H7 (cell line): ENCODE results near the gene KIRREL1. TPM values are rescaled to one million over a fixed set of nuclear protein-coding genes. Genes with fewer than 3 reads are reported as not detected.

Experiments
- DNase-seq: peaks from one replicate; pipeline ENCODE4 v3.0.0; 2012
- H3K27me3 ChIP-seq: 2 replicates; pipeline ENCODE4 v1.6.0; 2011; ENCODE audit warnings: mild to moderate bottlenecking, low read length; ENCODE audit not compliant: control insufficient read depth, insufficient read depth
- H3K36me3 ChIP-seq: replicated peaks from 2 replicates; pipeline ENCODE4 v1.5.1; 2011; ENCODE audit warnings: low read length; ENCODE audit not compliant: control insufficient read depth, insufficient read depth
- H3K4me3 ChIP-seq: 2 replicates; pipeline ENCODE4 v1.5.1; 2011; ENCODE audit warnings: low read depth, mild to moderate bottlenecking, control low read depth, low read length, moderate library complexity; ENCODE audit not compliant: insufficient read depth
- total RNA-seq: library from RNA; depleted of rRNA; stranded (reverse); fragments of >200 nt; shearing (Covaris generic); gene quantifications from 2 replicates; pipeline ENCODE4 v1.2.3, GENCODE V29; 2014

KIRREL1 gene
- total RNA-seq, 1 experiment from 2014 or later, result 56.5 TPM

GRCh38 chr1:158024737-158025136 lies 31.3 kb downstream of the KIRREL1 start:
- Histone ChIP-seq H3K36me3 (no peaks in the 10 kb centered on the region), H3K4me3 (no peak overlapping the region), H3K27me3 (no peaks in the 10 kb centered on the region)
- no peak for DNase-seq

GRCh38 chr1:158025576-158026230 lies 32.3 kb downstream of the KIRREL1 start:
- no peak overlapping the region for H3K4me3 ChIP-seq
- H3K27me3 ChIP-seq, result no peaks in the 10 kb centered on the region
- H3K36me3 ChIP-seq, result peaks cover 1% of the 10 kb centered on the region; the same call in 1 of the 2 replicates
- DNase-seq, result no peak

DNA sequence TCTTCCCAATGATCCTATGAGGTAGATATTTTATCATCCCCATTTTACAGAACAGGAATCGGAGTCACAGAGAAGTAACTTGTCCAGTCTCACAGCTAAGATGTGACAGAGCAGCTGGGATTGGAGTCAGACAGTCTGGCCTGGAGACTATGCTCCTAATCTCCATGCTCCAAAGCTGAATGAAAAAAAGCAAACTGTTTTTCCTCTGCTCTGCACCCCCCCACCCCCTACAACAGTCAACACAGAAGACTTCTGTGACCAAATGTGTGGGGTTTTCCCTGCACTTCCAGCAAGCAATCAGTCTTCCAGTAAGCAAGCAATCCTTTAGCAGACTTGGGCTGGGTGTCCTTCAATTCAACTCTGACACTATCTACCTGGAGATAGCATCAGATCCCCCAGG lies 33.2 kb downstream of the KIRREL1 start:
- Histone ChIP-seq H3K36me3 (peaks cover 2% of the 10 kb centered on the region), H3K27me3 (no peaks in the 10 kb centered on the region), H3K4me3 (no peak overlapping the region)
- DNase-seq, result no peak

DNA sequence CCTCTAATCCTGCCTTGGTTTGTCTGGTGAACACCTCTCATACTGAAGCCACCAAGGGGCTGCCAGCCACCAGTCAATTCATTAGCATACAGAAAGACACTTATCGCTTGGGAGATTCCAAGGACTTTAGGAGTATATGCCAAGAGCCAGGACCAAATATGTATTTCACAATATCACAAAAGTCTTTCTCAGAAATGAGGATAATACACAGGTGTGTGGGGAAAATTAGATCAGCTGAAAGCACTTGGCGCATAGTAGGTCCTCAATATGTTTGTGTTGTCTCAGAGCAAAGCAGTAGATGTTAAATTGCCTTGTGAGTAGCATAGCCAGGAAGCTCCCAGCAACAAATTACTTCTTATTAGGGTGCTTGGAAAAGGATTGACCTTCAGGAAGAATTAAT lies 34.1 kb downstream of the KIRREL1 start:
- Histone ChIP-seq H3K4me3 (no peak overlapping the region), H3K36me3 (peaks cover 2% of the 10 kb centered on the region), H3K27me3 (no peaks in the 10 kb centered on the region)
- DNase-seq, result no peak

DNA sequence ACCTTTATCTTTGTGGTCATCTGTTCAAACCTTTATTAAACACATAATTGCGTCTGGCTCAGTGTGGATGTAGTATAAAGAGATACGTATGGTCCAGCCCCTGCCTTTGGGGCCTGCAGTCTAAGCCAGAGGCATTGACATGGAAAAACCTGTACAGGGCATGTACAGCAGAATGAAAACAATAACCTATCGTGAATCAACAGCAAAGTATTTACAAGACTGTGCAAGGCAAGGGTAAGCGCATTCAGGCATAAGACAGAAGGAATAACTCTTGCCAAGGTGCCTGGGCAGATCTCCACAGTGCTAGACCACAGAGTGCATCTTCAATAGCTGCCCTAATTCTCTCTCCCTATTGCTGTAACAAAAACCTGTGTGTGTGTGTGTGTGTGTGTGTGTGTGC lies 35.5 kb downstream of the KIRREL1 start:
- H3K36me3 ChIP-seq, result peaks cover 2% of the 10 kb centered on the region
- no peak overlapping the region for H3K4me3 ChIP-seq
- no peaks in the 10 kb centered on the region for H3K27me3 ChIP-seq
- DNase-seq, result no peak

DNA sequence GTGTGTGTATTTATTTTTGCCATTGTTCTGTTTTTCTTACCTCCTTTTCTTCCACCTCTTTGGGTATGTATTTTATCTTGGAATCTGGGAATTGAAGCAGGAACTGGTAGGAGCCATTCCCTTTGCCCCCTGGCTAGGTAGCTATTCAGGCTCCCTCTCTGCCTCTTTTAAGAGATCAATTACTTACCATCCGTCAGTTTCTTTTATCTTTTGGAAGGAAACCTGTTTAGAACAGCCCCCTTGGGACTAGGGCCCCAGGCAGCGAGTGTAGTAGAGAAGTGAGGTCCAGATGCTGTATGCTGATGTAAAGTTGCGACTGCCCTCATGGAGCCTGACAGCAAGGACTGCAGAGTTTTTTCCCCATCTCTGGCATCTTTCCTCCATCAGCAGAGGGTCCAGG lies 41.6 kb downstream of the KIRREL1 start:
- H3K4me3 ChIP-seq, result no peak overlapping the region
- H3K27me3 ChIP-seq, result no peaks in the 10 kb centered on the region
- no peak for DNase-seq
- H3K36me3 ChIP-seq, result peaks cover 3% of the 10 kb centered on the region

- peaks cover 1% of the 10 kb centered on the region; the same call in 1 of the 2 replicates for H3K36me3 ChIP-seq
- H3K27me3 ChIP-seq, result no peaks in the 10 kb centered on the region
- peak; percentile 51 for DNase-seq
- no peak overlapping the region for H3K4me3 ChIP-seq
Measured at GRCh38 chr1:158035976-158036583, 42.6 kb downstream of the KIRREL1 start.

DNA sequence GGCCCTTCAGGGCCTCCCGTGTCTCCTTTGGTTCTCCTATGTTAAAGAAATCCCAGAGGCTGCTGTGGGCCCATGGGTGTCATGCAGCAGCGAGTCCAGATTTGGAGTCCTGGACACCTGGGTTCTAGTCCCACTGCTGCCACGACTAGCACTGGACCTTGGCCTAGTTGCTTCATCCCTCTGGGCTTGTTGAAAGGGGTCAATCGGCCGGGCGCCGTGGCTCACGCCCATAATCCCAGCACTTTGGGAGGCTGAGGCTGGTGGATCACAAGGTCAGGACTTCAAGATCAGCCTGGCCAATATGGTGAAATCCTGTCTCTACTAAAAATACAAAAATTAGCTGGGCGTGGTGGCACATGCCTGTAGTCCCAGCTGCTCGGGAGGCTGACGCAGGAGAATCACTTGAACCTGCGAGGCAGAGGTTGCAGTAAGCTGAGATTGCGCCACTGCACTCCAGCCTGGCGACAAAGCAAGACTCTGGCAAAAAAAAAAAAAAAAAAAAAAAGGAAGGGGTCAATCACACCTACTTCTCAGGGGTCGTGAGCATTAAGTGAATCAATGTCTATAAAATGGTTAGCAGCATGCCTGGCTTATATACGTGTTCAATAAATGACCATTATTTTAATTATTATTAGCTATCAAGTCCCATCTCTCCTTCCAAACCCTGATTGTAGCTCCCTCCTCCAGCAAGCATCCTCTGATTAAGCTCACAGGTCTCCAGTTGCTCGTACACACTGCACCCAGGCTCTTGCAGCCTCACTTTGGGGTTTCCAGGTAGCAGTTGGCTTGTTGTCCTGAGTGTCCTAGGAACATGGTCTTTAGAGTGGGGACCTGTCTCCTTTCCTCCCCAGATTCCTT lies 43.8 kb downstream of the KIRREL1 start:
- Histone ChIP-seq H3K27me3 (no peaks in the 10 kb centered on the region), H3K4me3 (no peak overlapping the region), H3K36me3 (peaks cover 1% of the 10 kb centered on the region; the same call in 1 of the 2 replicates)
- no peak for DNase-seq

DNA sequence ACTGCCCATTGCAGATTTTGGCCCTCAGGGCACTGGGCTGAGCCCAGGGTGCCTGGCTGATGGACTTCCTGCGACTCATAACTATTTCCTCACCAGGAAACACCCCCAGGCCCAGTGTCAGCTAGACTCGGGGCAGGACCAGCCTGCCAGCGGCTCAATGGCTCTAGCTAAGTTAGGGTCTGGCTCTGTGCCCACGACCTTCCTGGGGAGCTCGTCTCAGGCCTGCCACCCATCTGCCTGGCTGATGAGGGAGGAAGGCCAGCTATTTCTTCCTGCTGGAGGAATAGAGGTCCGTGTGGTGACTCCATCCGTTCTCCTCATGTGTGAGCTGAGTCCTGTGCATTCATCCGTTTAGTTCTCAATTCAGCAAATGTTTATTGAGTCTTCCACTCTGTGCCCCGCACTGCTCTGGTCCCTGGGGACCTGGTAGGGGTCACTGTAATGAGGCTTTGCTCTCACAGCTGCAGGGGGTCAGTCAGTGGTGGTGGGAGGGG lies 44.5 kb downstream of the KIRREL1 start:
- DNase-seq, result no peak

DNA sequence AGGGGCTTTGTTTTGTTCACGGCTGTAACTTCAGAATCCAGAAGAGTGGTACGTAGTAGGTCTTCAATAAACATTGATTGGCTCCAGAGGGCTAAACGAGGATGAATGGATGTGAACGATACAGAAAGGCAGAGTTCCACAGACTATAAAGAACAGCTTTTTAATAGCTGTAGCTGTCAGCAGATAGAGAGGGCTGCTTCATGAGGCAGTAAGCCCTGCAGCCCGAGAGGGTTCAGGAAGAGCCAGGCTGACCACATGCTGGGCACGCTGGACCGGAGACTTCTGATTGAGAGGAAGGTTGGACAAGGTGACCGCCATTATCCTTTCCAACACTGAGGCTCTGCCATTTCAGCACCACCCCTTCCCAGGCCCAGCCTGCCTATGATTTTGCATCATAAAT lies 45.3 kb downstream of the KIRREL1 start:
- Histone ChIP-seq H3K36me3 (peaks cover 1% of the 10 kb centered on the region; the same call in 1 of the 2 replicates), H3K4me3 (no peak overlapping the region), H3K27me3 (no peaks in the 10 kb centered on the region)
- DNase-seq, result no peak

More for the DNA sequence above, 44.5 kb downstream of the KIRREL1 start:
- H3K36me3 ChIP-seq, result peaks cover 1% of the 10 kb centered on the region; the same call in 1 of the 2 replicates
- H3K27me3 ChIP-seq, result no peaks in the 10 kb centered on the region
- H3K4me3 ChIP-seq, result no peak overlapping the region

GRCh38 chr1:158039380-158039779 lies 45.9 kb downstream of the KIRREL1 start:
- peaks cover 1% of the 10 kb centered on the region; the same call in 1 of the 2 replicates for H3K36me3 ChIP-seq
- no peaks in the 10 kb centered on the region for H3K27me3 ChIP-seq
- no peak for DNase-seq
- H3K4me3 ChIP-seq, result no peak overlapping the region

- no peak overlapping the region for H3K4me3 ChIP-seq
- no peaks in the 10 kb centered on the region for H3K27me3 ChIP-seq
- H3K36me3 ChIP-seq, result peaks cover 1% of the 10 kb centered on the region; the same call in 1 of the 2 replicates
- no peak for DNase-seq
Measured at GRCh38 chr1:158040323-158040722, 46.9 kb downstream of the KIRREL1 start.

- Histone ChIP-seq H3K4me3 (no peak overlapping the region), H3K36me3 (peaks cover 1% of the 10 kb centered on the region; the same call in 1 of the 2 replicates), H3K27me3 (no peaks in the 10 kb centered on the region)
- DNase-seq, result no peak
Measured at GRCh38 chr1:158043232-158043631, 49.8 kb downstream of the KIRREL1 start.

DNA sequence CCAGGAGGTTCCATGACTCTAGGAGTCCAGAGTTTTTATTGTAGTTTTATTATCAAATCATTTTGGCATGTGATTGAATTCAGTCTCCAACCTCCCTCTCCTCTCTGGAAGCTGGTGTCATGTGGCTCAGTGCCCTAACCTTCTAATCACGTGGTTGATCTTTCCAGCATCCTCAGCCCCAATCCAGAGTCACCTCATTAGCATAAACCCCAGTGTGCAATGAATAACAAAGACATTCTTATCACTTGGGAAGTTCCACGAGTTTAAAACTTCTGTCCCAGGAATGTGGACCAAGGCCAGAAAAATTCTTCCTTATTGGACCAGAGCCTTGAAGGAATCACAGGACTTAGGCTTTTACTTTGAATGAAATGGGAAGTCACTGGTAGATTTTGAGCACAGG lies 52.2 kb downstream of the KIRREL1 start:
- DNase-seq, result peak; percentile 69

More for the DNA sequence above, 52.2 kb downstream of the KIRREL1 start:
- H3K36me3 ChIP-seq, result no peaks in the 10 kb centered on the region
- H3K27me3 ChIP-seq, result no peaks in the 10 kb centered on the region
- no peak overlapping the region for H3K4me3 ChIP-seq
